Activated T-cell treated with anti-CD3 and anti-CD28 coated beads for 24 hours (primary cell): ENCODE measurements around the gene ACOXL.
"Not testable (repeated sequence)": the region's sequence is repeated elsewhere in the genome, so short reads cannot be mapped to it uniquely, and the experiment has no call there.

ENCODE experiments used
- DNase-seq: peaks from one replicate; pipeline ENCODE4 v3.0.0-alpha.2; 2020; ENCODE audit warnings: low read depth

The ACOXL gene

GRCh38 chr2:111066062-111066593, 333.8 kb downstream of the ACOXL start:
- no peak for DNase-seq

DNA sequence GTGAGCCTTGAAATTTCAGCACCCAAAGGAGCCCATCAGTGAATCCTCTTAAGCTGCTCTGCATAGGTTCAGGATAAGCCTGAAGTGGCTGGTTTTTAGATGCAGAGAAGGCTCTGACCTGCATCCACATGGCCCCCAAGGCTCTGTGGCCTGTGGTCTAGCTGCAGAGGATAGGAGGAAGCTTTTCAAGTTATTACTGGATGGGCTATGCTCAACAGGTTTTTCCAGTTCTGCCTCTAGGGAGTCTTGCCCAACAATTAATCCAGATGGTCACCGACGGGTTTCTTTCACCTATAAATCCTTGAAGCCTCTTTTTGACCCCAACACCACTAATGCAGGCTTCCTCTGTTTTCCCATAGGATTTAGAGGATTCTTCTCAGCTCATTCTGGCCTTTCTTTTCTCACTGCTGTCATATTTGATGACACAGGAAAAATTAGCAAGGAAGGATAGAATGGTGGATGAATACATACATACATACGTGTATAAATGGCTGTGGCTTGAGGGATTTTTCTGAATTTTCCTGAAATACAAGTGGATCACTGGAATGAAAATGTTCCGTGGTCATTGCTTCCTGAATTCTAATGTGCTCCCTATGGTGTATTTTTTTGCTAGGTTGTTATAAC, 336.2 kb downstream of the ACOXL start:
- no peak for DNase-seq

DNA sequence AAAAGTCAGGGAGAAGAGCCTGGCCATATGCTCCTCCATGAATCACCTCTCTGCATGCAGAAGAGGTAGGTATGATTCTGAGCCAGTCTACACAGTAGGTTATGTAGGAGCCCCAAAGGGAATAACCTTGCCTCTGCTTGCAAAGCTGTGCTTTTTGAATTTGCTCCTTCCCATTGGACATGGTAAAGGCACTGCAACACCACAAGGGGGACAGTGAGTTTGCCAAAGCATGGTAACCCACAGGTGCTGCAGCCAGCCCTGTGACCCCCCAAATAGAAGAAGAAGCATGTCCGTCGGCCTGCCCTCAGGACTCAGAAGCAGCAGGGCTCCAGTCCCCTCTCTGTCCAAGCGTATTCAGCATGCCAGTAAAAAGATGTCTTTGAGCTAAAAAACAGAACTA, 337.3 kb downstream of the ACOXL start:
- DNase-seq, result no peak

- DNase-seq, result no peak
Observed at GRCh38 chr2:111071600-111072171, 339.3 kb downstream of the ACOXL start.

- no peak for DNase-seq
Observed at GRCh38 chr2:111072220-111072871, 340.0 kb downstream of the ACOXL start.

DNA sequence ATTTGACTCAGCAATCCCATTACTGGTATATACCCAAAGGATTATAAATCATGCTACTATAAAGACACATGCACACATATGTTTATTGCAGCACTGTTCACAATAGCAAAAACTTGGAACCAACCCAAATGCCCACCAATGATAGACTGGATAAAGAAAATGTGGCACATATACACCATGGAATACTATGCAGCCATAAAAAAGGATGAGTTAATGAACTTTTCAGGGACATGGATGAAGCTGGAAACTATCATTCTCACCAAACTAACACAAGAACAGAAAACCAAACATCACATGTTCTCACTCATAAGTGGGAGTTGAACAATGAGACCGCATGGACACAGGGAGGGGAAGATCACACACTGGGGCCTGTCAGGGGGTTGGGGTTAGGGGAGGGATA, 350.3 kb downstream of the ACOXL start:
- DNase-seq, result not testable (repeated sequence)

- no peak for DNase-seq
Observed at GRCh38 chr2:111091811-111092211, 359.4 kb downstream of the ACOXL start.

DNA sequence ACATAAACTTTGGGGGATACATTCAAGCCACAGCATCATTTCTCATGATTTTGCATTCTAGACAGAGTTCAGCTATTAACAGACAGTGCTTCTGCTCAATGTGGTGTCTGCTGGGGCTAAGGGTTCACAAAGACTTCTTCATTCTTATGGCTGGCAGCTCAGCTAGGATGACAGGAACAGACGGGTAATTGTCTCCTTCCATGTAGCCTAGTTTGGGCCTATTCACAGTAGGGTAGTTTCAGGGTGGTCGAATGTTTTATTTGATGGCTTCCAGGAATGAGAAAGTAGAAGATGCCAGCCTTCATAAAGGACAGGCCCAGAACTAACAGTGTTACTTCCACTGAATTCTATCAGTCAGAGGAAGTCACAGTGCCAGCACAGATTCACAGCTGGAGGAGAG, 362.3 kb downstream of the ACOXL start:
- no peak for DNase-seq

DNA sequence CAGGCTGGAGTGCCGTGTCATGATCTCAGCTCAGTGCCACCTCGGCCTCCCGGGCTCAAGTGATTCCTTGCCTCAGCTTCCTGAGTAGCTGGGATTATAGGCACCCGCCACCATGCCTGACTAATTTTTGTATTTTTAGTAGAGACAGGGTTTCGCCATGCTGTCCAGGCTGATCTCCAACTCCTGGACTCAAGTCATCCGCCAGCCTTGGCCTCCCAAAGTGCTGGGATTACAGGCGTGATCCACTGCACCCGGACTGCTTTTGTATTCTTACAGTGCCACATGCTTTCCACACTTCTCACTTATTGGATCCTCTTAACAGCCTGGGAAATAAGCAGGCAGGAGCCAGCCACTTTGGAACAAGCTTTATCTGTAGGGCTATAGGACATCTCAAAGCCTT, 363.1 kb downstream of the ACOXL start:
- no peak for DNase-seq

- no peak for DNase-seq
Observed at GRCh38 chr2:111099402-111099801, 367.0 kb downstream of the ACOXL start.

- DNase-seq, result no peak
Observed at GRCh38 chr2:111100087-111100764, 367.9 kb downstream of the ACOXL start.

DNA sequence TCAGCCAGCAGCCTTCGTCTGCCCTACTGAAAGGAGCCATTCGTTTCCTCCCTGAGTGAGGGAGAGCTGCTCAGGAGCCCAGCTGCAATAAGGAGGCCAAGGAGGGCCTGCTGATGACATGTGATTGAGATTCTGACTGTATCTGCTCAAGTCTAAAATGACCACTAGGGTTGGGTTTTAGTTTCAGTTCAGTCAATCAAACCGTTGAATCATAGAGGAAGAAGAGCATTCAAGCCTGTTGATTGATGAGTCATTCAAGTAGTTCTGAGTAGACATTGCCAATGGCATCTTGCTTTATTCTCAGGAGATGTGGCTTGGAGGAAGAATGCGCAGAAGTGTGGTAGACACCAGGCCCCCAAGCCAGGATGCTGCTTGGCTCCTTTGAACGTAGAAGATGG, 368.4 kb downstream of the ACOXL start:
- DNase-seq, result no peak

DNA sequence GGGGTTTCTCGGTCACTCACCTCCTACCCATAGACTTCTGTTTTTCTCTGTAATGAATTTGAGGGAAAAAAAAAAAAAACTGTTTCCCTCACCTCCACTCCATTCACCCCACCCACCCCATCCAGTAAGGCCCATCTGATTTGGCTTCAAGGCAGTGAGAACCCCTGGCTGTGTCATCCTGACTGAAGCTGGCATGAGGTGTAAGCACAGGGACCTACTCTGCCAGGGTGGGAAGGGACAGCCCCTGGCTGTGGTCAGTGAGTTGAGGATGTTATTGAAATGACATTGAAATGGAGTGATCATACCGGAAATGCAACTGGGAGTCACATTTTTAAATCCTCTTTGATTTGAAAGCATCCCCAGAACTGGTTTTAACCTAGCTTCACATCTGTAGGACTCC, 369.2 kb downstream of the ACOXL start:
- no peak for DNase-seq

GRCh38 chr2:111102216-111102615, 369.8 kb downstream of the ACOXL start:
- no peak for DNase-seq

- DNase-seq, result no peak
Observed at GRCh38 chr2:111105926-111106325, 373.6 kb downstream of the ACOXL start.

DNA sequence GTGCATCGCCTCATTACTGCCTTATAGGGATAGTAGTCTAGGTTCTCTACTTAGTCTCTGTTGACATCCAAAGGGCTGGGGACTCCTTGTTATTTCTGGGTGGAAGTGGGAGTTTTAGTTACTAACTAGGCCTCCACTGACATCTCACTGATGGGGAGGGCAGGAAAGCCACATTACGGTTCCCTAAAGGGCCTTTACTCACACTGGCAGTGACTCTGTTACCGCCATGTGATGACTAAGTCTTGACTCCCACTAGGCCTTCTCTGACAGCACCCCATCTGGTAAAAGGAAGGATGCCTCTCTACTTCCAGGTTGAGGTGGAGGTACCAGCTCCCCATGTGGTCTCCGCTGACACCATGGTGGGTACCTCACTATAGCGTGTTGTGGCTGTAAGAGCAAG, 374.3 kb downstream of the ACOXL start:
- no peak for DNase-seq

DNA sequence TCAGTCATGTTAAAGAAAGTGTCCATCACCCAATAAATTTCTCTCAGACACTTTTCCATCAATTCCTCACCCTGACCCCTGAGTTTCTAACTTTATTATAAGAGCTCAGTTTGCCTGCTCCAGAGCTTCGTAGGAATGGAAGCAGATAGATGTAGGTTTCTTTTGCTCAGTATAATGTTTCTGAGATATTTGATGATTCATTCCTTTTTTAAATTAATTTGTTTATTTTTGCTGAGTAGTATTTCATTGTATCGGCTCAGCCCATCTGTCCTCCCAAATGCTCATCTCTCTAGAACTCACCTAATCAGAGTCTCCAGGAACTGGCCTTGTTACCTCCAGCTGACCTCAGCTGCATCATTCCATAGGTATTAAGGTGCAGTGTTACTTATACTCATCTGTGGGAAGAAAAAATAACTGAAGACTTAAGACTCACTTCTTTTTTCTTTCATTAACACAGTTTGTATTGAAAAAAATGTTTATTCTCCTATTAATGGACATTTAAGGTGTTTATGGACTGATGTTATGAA, 376.4 kb downstream of the ACOXL start:
- DNase-seq, result no peak

DNA sequence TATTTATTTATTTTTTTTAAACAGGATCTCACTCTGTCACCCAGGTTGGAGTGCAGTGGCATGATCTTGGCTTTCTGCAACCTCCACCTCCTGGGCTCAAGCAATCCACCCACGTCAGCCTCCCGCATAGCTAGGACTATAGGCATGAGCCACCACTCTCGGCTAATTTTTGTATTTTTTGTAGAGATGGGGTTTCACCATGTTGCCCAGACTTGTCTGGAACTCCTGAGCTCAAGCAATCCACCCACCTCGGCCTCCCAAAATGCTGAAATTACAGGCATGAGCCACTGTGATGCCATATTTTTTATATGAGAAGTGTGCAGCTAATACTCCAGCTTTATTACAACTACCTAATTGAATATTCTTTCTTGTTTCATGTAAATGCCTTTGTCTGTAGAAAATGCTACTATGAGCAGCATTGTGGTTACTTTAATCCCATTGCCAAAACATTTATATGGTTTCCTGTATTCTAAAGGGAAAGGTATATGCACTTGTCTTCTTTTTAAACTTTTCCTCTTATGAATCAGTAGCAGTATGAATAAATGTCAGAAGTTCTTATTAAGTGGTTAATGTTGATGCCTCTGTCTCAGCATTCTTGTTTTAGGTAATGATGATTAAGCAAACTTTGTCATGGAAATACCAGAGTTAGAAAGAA, 378.9 kb downstream of the ACOXL start:
- DNase-seq, result no peak

GRCh38 chr2:111113838-111114237, 381.5 kb downstream of the ACOXL start:
- DNase-seq, result no peak

- DNase-seq, result no peak
Observed at GRCh38 chr2:111116011-111116746, 383.8 kb downstream of the ACOXL start.

GRCh38 chr2:111116843-111117597, 384.6 kb downstream of the ACOXL start:
- no peak for DNase-seq
